Natural killer cell (primary cell): ENCODE data around the gene TTC32. TPM values are rescaled to one million over a fixed set of nuclear protein-coding genes. Genes with fewer than 3 reads are reported as not detected.

Experiments
- ATAC-seq, 3 donors: fragments of 150-1000 bp in 2 of 3; fragments of 200-7000 bp in 1 of 3; cut with Tn5 transposase; 1 replicate in 1 of 3; 2 replicates in 2 of 3; pipeline ENCODE4 v1.10.0; 2021; ENCODE audit warnings: mild to moderate bottlenecking in 2 of 3, moderate library complexity in 2 of 3
- DNase-seq, 2 donors: peaks; one replicate each; pipeline versions ENCODE4 v3.0.0 to v3.0.0-alpha.2; 2013 to 2021; ENCODE audit warnings: mixed read lengths in 1 of 2
- H3K27ac ChIP-seq: one replicate; pipeline ENCODE4 v1.5.1; 2013; ENCODE audit warnings: mild to moderate bottlenecking, low read length
- H3K27me3 ChIP-seq: one replicate; pipeline ENCODE4 v1.6.1; 2013; ENCODE audit warnings: low read length; ENCODE audit not compliant: control insufficient read depth, insufficient read depth
- H3K36me3 ChIP-seq: one replicate; pipeline ENCODE4 v1.6.1; 2013; ENCODE audit warnings: low read length; ENCODE audit not compliant: control insufficient read depth, insufficient read depth
- H3K4me1 ChIP-seq: one replicate; pipeline ENCODE4 v1.6.1; 2013; ENCODE audit warnings: low read length; ENCODE audit not compliant: control insufficient read depth, insufficient read depth
- H3K4me3 ChIP-seq: one replicate; pipeline ENCODE4 v1.5.1; 2013; ENCODE audit warnings: low read length
- H3K9me3 ChIP-seq: one replicate; pipeline ENCODE4 v1.6.1; 2013; ENCODE audit warnings: low read length; ENCODE audit not compliant: control insufficient read depth, insufficient read depth
- H3K27ac Mint-ChIP-seq, 2 donors: one replicate each; pipeline ENCODE4 v1.8.0; 2022; ENCODE audit warnings: mild to moderate bottlenecking in 2 of 2, mixed read lengths in 2 of 2, moderate library complexity in 1 of 2
- H3K27me3 Mint-ChIP-seq, 2 donors: one replicate each; pipeline ENCODE4 v1.8.0; 2022; ENCODE audit warnings: low read depth in 2 of 2, mixed read lengths in 2 of 2
- H3K36me3 Mint-ChIP-seq: one replicate; pipeline ENCODE4 v1.8.0; 2022; ENCODE audit warnings: mixed read lengths
- H3K4me1 Mint-ChIP-seq, 2 donors: one replicate each; pipeline ENCODE4 v1.8.0; 2022; ENCODE audit warnings: mixed read lengths in 2 of 2
- H3K4me3 Mint-ChIP-seq: one replicate; pipeline ENCODE4 v1.8.0; 2022; ENCODE audit warnings: mild to moderate bottlenecking, moderate library complexity, mixed read lengths
- H3K9me3 Mint-ChIP-seq, 2 donors: one replicate each; pipeline ENCODE4 v1.8.0; 2022; ENCODE audit warnings: mixed read lengths in 2 of 2
- WGBS: methylation state at CpG from one replicate; pipeline ENCODE4 v1.1.7; 2013; ENCODE audit warnings: missing lambda C conversion rate; ENCODE audit not compliant: insufficient coverage; 5-methylcytosine and 5-hydroxymethylcytosine counted together
- intact Hi-C: fragments of 100-400 bp; cut with micrococcal nuclease; formaldehyde crosslinking; loops from one replicate; pipeline ENCODE4 v1.14.2; 2022
- total RNA-seq, 4 donors: library from RNA; stranded (reverse); fragments of 120-200 nt in 1 of 4; gene quantifications; one replicate each; pipeline versions ENCODE4 v1.2.3 to v1.2.4, GENCODE V29; 2013 to 2022
- TF ChIP-seq, protein P1 (sequence below): fragments of 200-600 bp; IDR thresholded peaks from one replicate; pipeline ENCODE4 v1.8.0; 2022; ENCODE audit warnings: antibody characterized with exemption

Gene TTC32
- total RNA-seq, 3 donors from 2014 or later (not counting 1 experiment from before 2014, with no cell fraction given): 30.4 to 45.3 (median 37.2) TPM

DNA sequence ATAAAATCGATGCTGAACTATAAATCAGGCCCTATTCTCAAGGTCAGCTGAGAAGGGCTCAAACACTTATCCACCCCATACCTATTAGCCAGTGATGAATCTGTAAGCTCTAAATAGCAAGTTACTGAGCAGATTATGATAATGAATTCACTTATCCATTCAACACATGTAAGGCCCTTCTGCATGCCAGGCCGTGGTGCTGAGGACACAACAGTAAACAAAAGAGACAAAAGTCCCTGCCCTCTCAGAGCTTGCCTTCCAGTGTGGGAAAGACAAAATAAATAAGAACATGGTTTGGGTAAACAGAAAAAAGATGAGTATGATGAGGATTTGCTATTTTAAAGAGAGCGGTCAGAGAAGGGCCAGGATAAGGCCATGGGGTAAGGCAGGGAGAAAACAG is 11.7 kb downstream of the TTC32 start:
- H3K9me3 ChIP-seq: no peaks in the 10 kb centered on the region
- intact Hi-C loops: no loop called here
- H3K4me1 ChIP-seq: no peaks in the 10 kb centered on the region
- Mint-ChIP-seq H3K27ac (no peak overlapping the region), H3K9me3 (no peaks in the 10 kb centered on the region), H3K4me1 (peaks cover 11 to 19% of the 10 kb centered on the region in 2 donors), H3K4me3 (no peak overlapping the region), H3K36me3 (no peaks in the 10 kb centered on the region), H3K27me3 (no peaks in the 10 kb centered on the region)
- H3K4me3 ChIP-seq: no peak overlapping the region
- ATAC-seq (no peak), DNase-seq (no peak)
- H3K27me3 ChIP-seq: no peaks in the 10 kb centered on the region
- no peaks in the 10 kb centered on the region for H3K36me3 ChIP-seq
- no peak overlapping the region for H3K27ac ChIP-seq
- TF ChIP-seq, protein P1, sequence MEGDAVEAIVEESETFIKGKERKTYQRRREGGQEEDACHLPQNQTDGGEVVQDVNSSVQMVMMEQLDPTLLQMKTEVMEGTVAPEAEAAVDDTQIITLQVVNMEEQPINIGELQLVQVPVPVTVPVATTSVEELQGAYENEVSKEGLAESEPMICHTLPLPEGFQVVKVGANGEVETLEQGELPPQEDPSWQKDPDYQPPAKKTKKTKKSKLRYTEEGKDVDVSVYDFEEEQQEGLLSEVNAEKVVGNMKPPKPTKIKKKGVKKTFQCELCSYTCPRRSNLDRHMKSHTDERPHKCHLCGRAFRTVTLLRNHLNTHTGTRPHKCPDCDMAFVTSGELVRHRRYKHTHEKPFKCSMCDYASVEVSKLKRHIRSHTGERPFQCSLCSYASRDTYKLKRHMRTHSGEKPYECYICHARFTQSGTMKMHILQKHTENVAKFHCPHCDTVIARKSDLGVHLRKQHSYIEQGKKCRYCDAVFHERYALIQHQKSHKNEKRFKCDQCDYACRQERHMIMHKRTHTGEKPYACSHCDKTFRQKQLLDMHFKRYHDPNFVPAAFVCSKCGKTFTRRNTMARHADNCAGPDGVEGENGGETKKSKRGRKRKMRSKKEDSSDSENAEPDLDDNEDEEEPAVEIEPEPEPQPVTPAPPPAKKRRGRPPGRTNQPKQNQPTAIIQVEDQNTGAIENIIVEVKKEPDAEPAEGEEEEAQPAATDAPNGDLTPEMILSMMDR: no peak
- WGBS: 93% methylated on average over 3 of the region's 3 CpGs

GRCh38 chr2:19888831-19889230 is 13.0 kb downstream of the TTC32 start:
- H3K4me1 ChIP-seq: no peaks in the 10 kb centered on the region
- WGBS: 100% methylated on average over 4 of the region's 4 CpGs
- H3K27ac Mint-ChIP-seq: no peak overlapping the region

DNA sequence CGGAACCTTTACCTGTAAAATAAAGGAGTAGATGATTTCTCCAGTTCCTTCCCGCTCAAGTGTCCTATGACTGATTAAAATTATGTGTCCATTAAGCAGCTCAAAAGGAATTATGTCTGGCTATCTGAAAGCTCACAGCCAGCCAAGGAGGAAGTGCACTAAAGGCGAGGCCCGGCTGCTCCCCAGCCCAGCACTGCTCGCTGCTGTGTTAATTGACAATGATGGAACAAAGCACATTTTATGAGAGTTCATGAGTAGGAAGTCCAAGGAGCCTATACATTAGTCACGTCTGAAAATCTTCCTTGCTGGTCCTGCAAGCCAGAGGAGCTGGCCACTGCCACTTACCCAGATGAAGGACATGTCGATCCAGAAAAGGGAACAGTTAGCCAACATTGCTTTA is 14.3 kb downstream of the TTC32 start:
- Mint-ChIP-seq H3K4me3 (no peak overlapping the region), H3K9me3 (no peaks in the 10 kb centered on the region), H3K36me3 (no peaks in the 10 kb centered on the region), H3K27me3 (no peaks in the 10 kb centered on the region), H3K4me1 (peaks cover 6 to 12% of the 10 kb centered on the region in 2 donors), H3K27ac (no peak overlapping the region)
- H3K9me3 ChIP-seq: no peaks in the 10 kb centered on the region
- no peak for ATAC-seq
- no peak overlapping the region for H3K27ac ChIP-seq
- H3K27me3 ChIP-seq: no peaks in the 10 kb centered on the region
- H3K4me3 ChIP-seq: no peak overlapping the region
- H3K36me3 ChIP-seq: no peaks in the 10 kb centered on the region
- no peaks in the 10 kb centered on the region for H3K4me1 ChIP-seq
- intact Hi-C loops: no loop called here
- no peak for DNase-seq
- WGBS: 79% methylated on average over 7 of the region's 7 CpGs
- TF ChIP-seq, protein P1: no peak

More at GRCh38 chr2:19888831-19889230, 13.0 kb downstream of the TTC32 start:
- H3K27ac ChIP-seq: no peak overlapping the region
- no peaks in the 10 kb centered on the region for H3K9me3 ChIP-seq
- no peak for DNase-seq
- Mint-ChIP-seq H3K36me3 (no peaks in the 10 kb centered on the region), H3K4me1 (peaks cover 11 to 12% of the 10 kb centered on the region in 2 donors), H3K27me3 (no peaks in the 10 kb centered on the region), H3K9me3 (no peaks in the 10 kb centered on the region), H3K4me3 (no peak overlapping the region)
- H3K36me3 ChIP-seq: no peaks in the 10 kb centered on the region
- no peaks in the 10 kb centered on the region for H3K27me3 ChIP-seq
- intact Hi-C loops: no loop called here
- ATAC-seq: no peak
- TF ChIP-seq, protein P1: no peak
- H3K4me3 ChIP-seq: no peak overlapping the region

DNA sequence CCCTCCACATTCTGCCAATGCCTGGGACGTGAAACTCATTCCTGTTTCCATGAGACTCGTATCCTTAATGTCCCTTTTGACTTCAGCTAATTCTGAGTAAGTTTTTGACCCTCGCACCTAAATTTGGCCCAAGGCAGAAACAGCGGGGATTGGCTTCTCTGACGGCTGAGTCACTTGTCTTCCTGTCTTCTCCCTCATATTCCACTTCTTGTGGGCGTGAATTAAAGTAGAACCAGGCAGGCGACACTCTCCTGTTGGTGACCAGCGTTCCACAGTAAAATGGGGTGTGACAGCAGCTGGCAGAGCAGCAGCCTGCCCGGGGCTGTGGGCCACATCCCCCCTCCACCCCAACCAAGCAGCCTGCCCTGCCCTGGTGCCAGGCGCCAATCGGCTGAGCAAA is 15.5 kb downstream of the TTC32 start:
- peaks cover 0 to 6% of the 10 kb centered on the region in 2 donors for H3K4me1 Mint-ChIP-seq
- intact Hi-C loops: no loop called here
- Histone ChIP-seq H3K36me3 (no peaks in the 10 kb centered on the region), H3K4me1 (no peaks in the 10 kb centered on the region), H3K4me3 (no peak overlapping the region), H3K27ac (no peak overlapping the region), H3K9me3 (no peaks in the 10 kb centered on the region), H3K27me3 (no peaks in the 10 kb centered on the region)
- H3K36me3 Mint-ChIP-seq: no peaks in the 10 kb centered on the region
- no peak overlapping the region for H3K27ac Mint-ChIP-seq
- no peak for DNase-seq
- no peak overlapping the region for H3K4me3 Mint-ChIP-seq
- H3K9me3 Mint-ChIP-seq: no peaks in the 10 kb centered on the region
- TF ChIP-seq, protein P1: no peak
- ATAC-seq: no peak
- no peaks in the 10 kb centered on the region for H3K27me3 Mint-ChIP-seq
- WGBS: 89% methylated on average over 11 of the region's 11 CpGs
